Calu3 (cell line): ENCODE results near the gene EXD3. TPM values are rescaled to one million over a fixed set of nuclear protein-coding genes. Genes with fewer than 3 reads are reported as not detected.

ENCODE experiments used
- BruUV-seq: library from RNA; stranded (reverse); fragments of 400-500 nt; replicated peaks from 2 replicates; lab custom pipeline; 2021; lab: Mats Ljungman, UMichigan
- CTCF ChIA-PET: fragments of 300-600 bp; sonication (Branson Sonifier 250); formaldehyde crosslinking; loops from one replicate; lab custom pipeline; 2022; ENCODE audit warnings: antibody characterized with exemption; lab: Charles Lee
- DNase-seq: peaks from one replicate; pipeline ENCODE4 v3.0.0; 2022
- H3K27ac Mint-ChIP-seq: one replicate; pipeline ENCODE4 v1.8.0; 2022; ENCODE audit warnings: mixed read lengths; ENCODE audit not compliant: unreplicated experiment
- H3K27me3 Mint-ChIP-seq: one replicate; pipeline ENCODE4 v1.8.0; 2022; ENCODE audit warnings: mixed read lengths; ENCODE audit not compliant: unreplicated experiment
- H3K36me3 Mint-ChIP-seq: one replicate; pipeline ENCODE4 v1.8.0; 2022; ENCODE audit warnings: mild to moderate bottlenecking, moderate library complexity, mixed read lengths; ENCODE audit not compliant: insufficient read depth, unreplicated experiment
- H3K4me1 Mint-ChIP-seq: one replicate; pipeline ENCODE4 v1.8.0; 2022; ENCODE audit warnings: mild to moderate bottlenecking, low read depth, mixed read lengths; ENCODE audit not compliant: unreplicated experiment
- H3K4me3 Mint-ChIP-seq: one replicate; pipeline ENCODE4 v1.8.0; 2022; ENCODE audit warnings: mild to moderate bottlenecking, low read depth, moderate library complexity, mixed read lengths; ENCODE audit not compliant: unreplicated experiment
- H3K9me3 Mint-ChIP-seq: one replicate; pipeline ENCODE4 v1.8.0; 2022; ENCODE audit warnings: low read depth, mixed read lengths; ENCODE audit not compliant: unreplicated experiment
- CTCF ChIP-seq: fragments of 200-600 bp; IDR thresholded peaks from one replicate; pipeline ENCODE4 v1.8.0; 2022; ENCODE audit warnings: antibody characterized with exemption; ENCODE audit not compliant: unreplicated experiment
- intact Hi-C: fragments of 100-400 bp; cut with micrococcal nuclease; formaldehyde crosslinking; loops from one replicate; pipeline ENCODE4 v1.10.0; 2022; ENCODE audit not compliant: unreplicated experiment
- total RNA-seq: library from RNA; stranded (reverse); gene quantifications from 2 replicates; pipeline ENCODE4 v1.2.3, GENCODE V29; 2022

EXD3 gene
- total RNA-seq, 1 experiment from 2014 or later = 13.2 TPM

GRCh38 chr9:137392232-137393007 lies 30.5 kb downstream of the EXD3 start:
- BruUV-seq = no TSS peak
- CTCF ChIA-PET = no interaction called here
- no peak overlapping the region for H3K4me3 Mint-ChIP-seq
- no peak for TF ChIP-seq CTCF
- no peaks in the 10 kb centered on the region for H3K27me3 Mint-ChIP-seq
- peaks cover 2% of the 10 kb centered on the region for H3K9me3 Mint-ChIP-seq
- H3K4me1 Mint-ChIP-seq = no peaks in the 10 kb centered on the region
- intact Hi-C loops = no loop called here
- no peaks in the 10 kb centered on the region for H3K36me3 Mint-ChIP-seq
- H3K27ac Mint-ChIP-seq = no peak overlapping the region
- no peak for DNase-seq

GRCh38 chr9:137391411-137391754 lies 31.6 kb downstream of the EXD3 start:
- intact Hi-C loops = no loop called here
- TF ChIP-seq CTCF = no peak
- H3K27me3 Mint-ChIP-seq = no peaks in the 10 kb centered on the region
- BruUV-seq = no TSS peak
- no peaks in the 10 kb centered on the region for H3K9me3 Mint-ChIP-seq
- H3K4me3 Mint-ChIP-seq = no peak overlapping the region
- H3K27ac Mint-ChIP-seq = no peak overlapping the region
- CTCF ChIA-PET = no interaction called here
- H3K36me3 Mint-ChIP-seq = no peaks in the 10 kb centered on the region
- no peak for DNase-seq
- H3K4me1 Mint-ChIP-seq = no peaks in the 10 kb centered on the region

GRCh38 chr9:137390553-137391410 lies 32.2 kb downstream of the EXD3 start:
- no TSS peak for BruUV-seq
- H3K27ac Mint-ChIP-seq = no peak overlapping the region
- no peak for TF ChIP-seq CTCF
- CTCF ChIA-PET = interaction anchor here (0.7 kb wide), 1 partner anchor 70 kb away, joined by 3 read pairs; no protein-coding TSS in a partner anchor
- no peak overlapping the region for H3K4me3 Mint-ChIP-seq
- no peaks in the 10 kb centered on the region for H3K36me3 Mint-ChIP-seq
- intact Hi-C loops = no loop called here
- no peaks in the 10 kb centered on the region for H3K9me3 Mint-ChIP-seq
- no peak for DNase-seq
- no peaks in the 10 kb centered on the region for H3K4me1 Mint-ChIP-seq
- no peaks in the 10 kb centered on the region for H3K27me3 Mint-ChIP-seq

GRCh38 chr9:137389428-137389746 lies 33.6 kb downstream of the EXD3 start:
- H3K27me3 Mint-ChIP-seq = no peaks in the 10 kb centered on the region
- BruUV-seq = no TSS peak
- TF ChIP-seq CTCF = no peak
- intact Hi-C loops = no loop called here
- no peaks in the 10 kb centered on the region for H3K4me1 Mint-ChIP-seq
- H3K36me3 Mint-ChIP-seq = no peaks in the 10 kb centered on the region
- DNase-seq = no peak
- CTCF ChIA-PET = interaction anchor here (0.6 kb wide), 1 partner anchor 50 kb away, joined by 4 read pairs; no protein-coding TSS in a partner anchor
- H3K27ac Mint-ChIP-seq = no peak overlapping the region
- no peak overlapping the region for H3K4me3 Mint-ChIP-seq
- no peaks in the 10 kb centered on the region for H3K9me3 Mint-ChIP-seq
